ENCODE data around the gene RNF39. TPM values are rescaled to one million over a fixed set of nuclear protein-coding genes. Genes with fewer than 3 reads are reported as not detected.

The RNF39 gene
- total RNA-seq, 1 donor from 2014 or later, result 18.2 TPM

DNA sequence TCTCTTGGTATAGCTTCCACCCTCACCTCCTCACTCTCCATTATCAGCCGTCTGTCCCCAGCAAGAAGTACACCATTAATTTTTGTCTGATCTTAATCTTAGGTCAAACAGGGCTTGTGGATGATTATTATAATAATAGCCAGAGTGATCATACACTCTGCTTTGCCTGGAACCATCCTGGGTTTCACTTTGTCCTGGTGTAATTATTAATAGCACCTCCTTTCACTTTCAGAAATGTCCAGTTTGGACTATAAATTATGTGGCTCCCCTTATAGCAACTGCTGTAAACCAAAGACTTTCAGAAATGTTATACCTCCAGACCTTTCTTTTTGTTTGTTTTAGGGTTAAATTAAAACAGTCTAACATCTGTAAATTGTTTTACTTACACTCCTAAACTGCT is 38.3 kb upstream of the RNF39 start:
- Histone ChIP-seq H3K4me3 (no peak overlapping the region), H3K9me3 (no peaks in the 10 kb centered on the region), H3K27me3 (no peaks in the 10 kb centered on the region), H3K4me1 (no peaks in the 10 kb centered on the region), H3K27ac (no peak overlapping the region), H3K36me3 (no peaks in the 10 kb centered on the region)
- no peak for DNase-seq (ENCODE audit: extremely low spot score in 2 of 2)
- intact Hi-C loops (cut with DNase I), result no loop called here
- TF ChIP-seq, protein P1, sequence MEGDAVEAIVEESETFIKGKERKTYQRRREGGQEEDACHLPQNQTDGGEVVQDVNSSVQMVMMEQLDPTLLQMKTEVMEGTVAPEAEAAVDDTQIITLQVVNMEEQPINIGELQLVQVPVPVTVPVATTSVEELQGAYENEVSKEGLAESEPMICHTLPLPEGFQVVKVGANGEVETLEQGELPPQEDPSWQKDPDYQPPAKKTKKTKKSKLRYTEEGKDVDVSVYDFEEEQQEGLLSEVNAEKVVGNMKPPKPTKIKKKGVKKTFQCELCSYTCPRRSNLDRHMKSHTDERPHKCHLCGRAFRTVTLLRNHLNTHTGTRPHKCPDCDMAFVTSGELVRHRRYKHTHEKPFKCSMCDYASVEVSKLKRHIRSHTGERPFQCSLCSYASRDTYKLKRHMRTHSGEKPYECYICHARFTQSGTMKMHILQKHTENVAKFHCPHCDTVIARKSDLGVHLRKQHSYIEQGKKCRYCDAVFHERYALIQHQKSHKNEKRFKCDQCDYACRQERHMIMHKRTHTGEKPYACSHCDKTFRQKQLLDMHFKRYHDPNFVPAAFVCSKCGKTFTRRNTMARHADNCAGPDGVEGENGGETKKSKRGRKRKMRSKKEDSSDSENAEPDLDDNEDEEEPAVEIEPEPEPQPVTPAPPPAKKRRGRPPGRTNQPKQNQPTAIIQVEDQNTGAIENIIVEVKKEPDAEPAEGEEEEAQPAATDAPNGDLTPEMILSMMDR (IDR thresholded peaks at IDR 0.05), result no peak
- TF ChIP-seq POLR2A (IDR thresholded peaks at IDR 0.05) (no peak), POLR2AphosphoS5 (IDR thresholded peaks at IDR 0.05; ENCODE audit: insufficient read depth in 1 of 2, low read depth in 1 of 2) (no peak)

DNA sequence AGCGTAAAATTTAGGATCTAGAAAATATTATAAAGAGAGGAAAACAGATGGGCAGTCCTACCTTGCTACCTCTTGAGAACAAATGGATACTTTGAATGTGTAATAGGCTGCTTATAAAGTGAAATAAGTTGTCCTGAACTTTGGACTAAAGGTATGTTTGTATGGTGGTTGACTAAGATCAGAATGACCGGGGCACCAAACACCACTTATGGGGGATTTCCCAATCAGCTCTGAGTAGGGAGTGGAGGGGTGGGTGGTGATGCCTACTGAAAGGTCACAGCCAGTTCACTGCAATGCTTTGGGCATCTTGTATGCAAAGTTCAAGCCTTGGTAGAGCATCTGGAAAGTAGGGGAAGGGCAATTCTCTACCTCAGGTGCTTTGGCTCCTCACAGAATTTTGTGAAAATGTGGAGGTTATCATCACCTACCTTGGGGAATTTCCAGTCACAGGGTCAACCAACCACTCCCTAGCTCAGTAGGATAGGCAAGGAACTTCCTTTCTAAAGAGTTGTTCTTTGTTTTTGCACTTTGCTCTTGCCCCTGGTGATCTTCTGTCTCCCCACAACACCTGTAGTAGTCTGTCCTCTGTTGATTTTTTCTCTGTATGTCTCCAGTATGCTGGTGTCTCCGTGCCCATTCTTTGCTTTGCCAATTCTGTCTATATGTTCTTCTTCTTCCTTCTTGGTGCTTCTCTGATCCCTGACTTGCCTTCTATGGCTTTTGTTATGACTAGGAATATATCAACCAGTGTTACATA is 37.6 kb upstream of the RNF39 start, which contains the start of gene TRIM31:
TSS of gene TRIM31 (minus strand) at position 88 of the 757 bp plus-strand sequence. CDS start 285 bp downstream, outside the sequence.
- Histone ChIP-seq H3K27ac (no peak within 1 kb of the TSS), H3K27me3 (no peaks in the 10 kb centered on the region), H3K4me1 (no peaks in the 10 kb centered on the region), H3K36me3 (no peaks in the 10 kb centered on the region), H3K9me3 (no peaks in the 10 kb centered on the region), H3K4me3 (no peak within 1 kb of the TSS)
- no peak for DNase-seq (ENCODE audit: extremely low spot score in 2 of 2)
- TF ChIP-seq POLR2AphosphoS5 (IDR thresholded peaks at IDR 0.05; ENCODE audit: insufficient read depth in 1 of 2, low read depth in 1 of 2), result no peak
- TF ChIP-seq POLR2A (IDR thresholded peaks at IDR 0.05), result no peak
- TF ChIP-seq, protein P1 (IDR thresholded peaks at IDR 0.05), result no peak
- intact Hi-C loops (cut with DNase I), result no loop called here

DNA sequence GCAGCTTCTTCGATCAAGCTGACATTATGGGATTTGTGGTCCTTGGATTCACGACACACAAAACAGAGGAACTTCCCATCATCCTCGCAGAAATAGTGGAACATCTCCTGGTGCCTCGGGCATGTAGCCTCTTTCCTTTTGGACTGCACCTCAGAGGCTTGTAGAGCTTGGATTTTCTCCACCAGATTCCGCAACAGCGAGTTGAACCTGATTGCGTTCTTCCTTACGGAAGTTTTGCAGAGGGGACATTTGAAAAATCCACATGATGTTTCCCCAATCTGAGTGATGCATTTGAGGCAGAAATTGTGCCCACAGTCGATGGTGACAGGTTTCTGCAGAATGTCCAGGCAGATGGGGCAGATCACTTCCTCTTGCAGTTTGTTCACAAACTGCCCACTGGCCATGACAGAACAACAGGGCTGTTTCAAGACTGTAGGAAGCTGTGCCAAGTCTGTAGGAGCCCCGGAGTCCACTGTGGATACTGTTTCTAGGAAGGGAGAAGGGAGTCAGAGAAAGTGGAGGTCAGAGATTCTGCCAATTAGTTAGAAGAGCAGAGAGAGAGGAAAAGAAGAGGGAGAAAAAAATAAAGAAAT is 36.9 kb upstream of the RNF39 start:
- intact Hi-C loops (cut with DNase I), result no loop called here
- TF ChIP-seq, protein P1 (IDR thresholded peaks at IDR 0.05), result no peak
- TF ChIP-seq POLR2A (IDR thresholded peaks at IDR 0.05), result no peak
- no peaks in the 10 kb centered on the region for H3K27me3 ChIP-seq

DNA sequence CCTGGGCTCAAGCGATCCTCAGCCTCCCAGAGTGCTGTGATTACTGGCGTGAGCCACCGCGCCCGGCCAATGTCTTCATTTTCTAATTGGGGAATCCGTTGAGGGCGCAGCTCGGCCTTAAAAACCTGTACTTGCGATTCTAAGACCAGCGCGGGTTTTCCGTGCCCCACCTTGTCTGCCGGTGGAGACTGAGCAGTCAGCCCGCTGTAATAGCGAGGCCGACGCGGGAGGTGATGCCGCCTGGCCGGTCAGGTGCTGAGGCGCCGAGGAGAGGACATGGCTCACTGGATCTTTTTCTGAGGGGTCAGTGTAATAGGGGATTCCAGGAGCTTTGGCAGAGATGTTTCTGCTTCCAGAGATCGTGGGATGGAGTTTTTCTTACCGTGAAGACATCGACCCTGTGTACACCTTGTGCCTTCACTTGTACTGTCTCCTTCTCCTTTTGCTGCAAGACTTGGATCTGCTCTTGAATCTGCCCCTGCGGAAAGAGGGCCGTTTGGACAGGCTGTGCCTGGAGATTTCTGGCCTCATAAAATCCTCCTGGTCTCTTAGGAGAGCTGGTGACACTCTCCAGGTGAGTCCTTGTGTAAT is 35.8 kb upstream of the RNF39 start:
- Histone ChIP-seq H3K4me1 (no peaks in the 10 kb centered on the region), H3K4me3 (no peak overlapping the region)
- intact Hi-C loops (cut with DNase I), result no loop called here

More for the DNA sequence above, 36.9 kb upstream of the RNF39 start:
- Histone ChIP-seq H3K27ac (no peak overlapping the region), H3K4me1 (no peaks in the 10 kb centered on the region), H3K36me3 (no peaks in the 10 kb centered on the region), H3K9me3 (no peaks in the 10 kb centered on the region), H3K4me3 (no peak overlapping the region)
- DNase-seq (ENCODE audit: extremely low spot score in 2 of 2), result no peak

More for the DNA sequence above, 35.8 kb upstream of the RNF39 start:
- DNase-seq (ENCODE audit: extremely low spot score in 2 of 2), result no peak
- no peak for TF ChIP-seq POLR2A (IDR thresholded peaks at IDR 0.05)
- no peak for TF ChIP-seq POLR2AphosphoS5 (IDR thresholded peaks at IDR 0.05; ENCODE audit: insufficient read depth in 1 of 2, low read depth in 1 of 2)
- TF ChIP-seq, protein P1 (IDR thresholded peaks at IDR 0.05), result no peak
- Histone ChIP-seq H3K27me3 (no peaks in the 10 kb centered on the region), H3K9me3 (no peaks in the 10 kb centered on the region), H3K36me3 (no peaks in the 10 kb centered on the region), H3K27ac (no peak overlapping the region)

Measured in vagina (tissue), 2 donors.